KOPT-K1 (cell line): Measurements from ENCODE around the gene DIP2C.
A peak's percentile ranks its signal among the peaks of the same experiment; 100 is the strongest.
"Not testable (repeated sequence)": the region's sequence is repeated elsewhere in the genome, so short reads cannot be mapped to it uniquely, and the experiment has no call there.

ENCODE experiments used
- H3K27ac ChIP-seq: fragments of 200-600 bp; sonication (generic); 2 replicates; pipeline ENCODE4 v1.5.1; 2016; ENCODE audit warnings: antibody characterized with exemption, mild to moderate bottlenecking, low read depth, low read length; ENCODE audit not compliant: poor library complexity, severe bottlenecking
- H3K36me3 ChIP-seq: fragments of 200-600 bp; sonication (generic); 2 replicates; pipeline ENCODE4 v1.5.1; 2017; ENCODE audit warnings: antibody characterized with exemption, mild to moderate bottlenecking, low read length, moderate library complexity; ENCODE audit not compliant: insufficient read depth
- H3K9me3 ChIP-seq: fragments of 200-600 bp; sonication (generic); 2 replicates; pipeline ENCODE4 v1.5.1; 2017; ENCODE audit warnings: antibody characterized with exemption, low read length, mild to moderate bottlenecking; ENCODE audit not compliant: insufficient read depth, poor library complexity, severe bottlenecking

Gene DIP2C

DNA sequence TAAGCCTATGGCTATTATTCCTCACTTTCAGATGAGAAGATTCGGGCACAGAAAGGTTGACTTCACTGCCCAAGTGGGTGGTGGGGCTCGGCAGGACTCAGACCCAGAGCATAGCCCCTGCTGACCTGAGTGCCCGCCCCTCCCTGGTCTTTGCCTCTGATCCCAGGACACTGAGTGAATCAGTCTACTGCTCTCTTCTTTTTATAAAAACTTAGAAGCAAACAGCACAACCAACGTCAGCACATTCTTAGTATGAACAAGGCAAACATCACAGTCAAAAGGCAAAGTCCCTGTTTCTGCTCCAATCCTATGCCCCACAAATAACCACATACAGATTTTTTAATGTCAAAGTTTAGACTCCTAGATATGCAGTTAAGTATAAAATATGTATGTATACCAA, 316.5 kb downstream of the DIP2C start:
- peak overlapping the region; percentile 60 for H3K27ac ChIP-seq

GRCh38 chr10:372566-372965, 316.9 kb downstream of the DIP2C start:
- Histone ChIP-seq H3K27ac (peak overlapping the region; percentile 60), H3K9me3 (peaks cover 10% of the 10 kb centered on the region), H3K36me3 (no peaks in the 10 kb centered on the region)

More for the DNA sequence above, 316.5 kb downstream of the DIP2C start:
- H3K36me3 ChIP-seq = no peaks in the 10 kb centered on the region
- peaks cover 10% of the 10 kb centered on the region for H3K9me3 ChIP-seq

- Histone ChIP-seq H3K36me3 (no peaks in the 10 kb centered on the region), H3K9me3 (peaks cover 10% of the 10 kb centered on the region), H3K27ac (no peak overlapping the region)
Measured at GRCh38 chr10:371515-371914, 318.0 kb downstream of the DIP2C start.

DNA sequence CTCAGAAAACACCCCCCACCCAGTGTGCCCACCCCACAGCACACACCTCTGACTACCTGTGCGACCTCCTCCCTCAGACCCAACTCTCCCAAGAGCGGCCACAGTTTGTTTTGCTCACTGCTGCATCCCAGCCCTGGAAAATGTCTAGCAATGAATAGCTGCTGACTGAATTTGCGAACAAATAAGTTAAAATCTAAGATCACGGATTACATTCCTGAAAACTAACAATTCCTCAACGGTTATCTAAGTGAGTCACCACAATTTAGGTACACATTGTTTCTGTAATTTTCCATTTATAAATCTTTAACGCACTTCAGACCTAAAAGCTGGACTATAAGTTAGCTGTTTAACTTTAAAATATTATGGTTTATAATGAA, 319.0 kb downstream of the DIP2C start:
- H3K27ac ChIP-seq = no peak overlapping the region
- H3K36me3 ChIP-seq = no peaks in the 10 kb centered on the region
- H3K9me3 ChIP-seq = peaks cover 8% of the 10 kb centered on the region

DNA sequence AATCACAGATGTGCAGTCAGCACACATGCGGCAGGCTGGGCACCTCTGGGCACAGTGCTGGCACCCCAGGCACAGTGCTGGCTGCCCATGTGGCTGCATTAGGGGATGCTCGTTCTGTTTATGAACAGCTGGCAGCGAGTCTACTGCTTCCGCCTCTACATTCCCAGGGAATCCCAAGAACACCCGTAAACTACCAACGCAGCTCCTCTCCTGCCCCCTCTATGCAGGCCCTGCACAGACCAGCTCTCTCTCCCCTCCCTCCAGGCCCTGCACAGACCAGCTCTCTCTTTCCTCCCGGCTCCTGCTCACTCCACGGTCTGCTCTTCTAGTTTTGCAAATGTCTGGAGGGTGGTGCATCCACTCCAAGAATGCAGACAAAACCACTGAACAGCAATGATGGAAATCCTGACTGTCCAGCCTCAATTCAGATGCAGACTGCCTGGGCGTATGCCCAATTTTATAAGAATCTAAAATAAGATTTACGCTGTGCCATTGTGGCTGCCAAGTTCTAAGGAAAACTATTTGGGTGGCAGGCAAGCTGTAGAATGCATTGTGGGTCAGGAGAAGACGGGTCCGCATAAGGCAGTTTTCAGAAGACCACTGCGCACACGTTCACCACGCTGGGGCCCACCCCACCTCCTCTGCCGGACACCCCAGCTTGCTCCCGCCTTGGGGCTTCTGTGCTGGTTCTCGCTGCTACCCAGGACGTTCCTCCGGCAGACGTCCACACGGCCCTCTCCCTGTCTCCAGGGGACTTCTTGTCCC, 319.6 kb downstream of the DIP2C start:
- Histone ChIP-seq H3K9me3 (peaks cover 3% of the 10 kb centered on the region), H3K36me3 (no peaks in the 10 kb centered on the region), H3K27ac (no peak overlapping the region)

DNA sequence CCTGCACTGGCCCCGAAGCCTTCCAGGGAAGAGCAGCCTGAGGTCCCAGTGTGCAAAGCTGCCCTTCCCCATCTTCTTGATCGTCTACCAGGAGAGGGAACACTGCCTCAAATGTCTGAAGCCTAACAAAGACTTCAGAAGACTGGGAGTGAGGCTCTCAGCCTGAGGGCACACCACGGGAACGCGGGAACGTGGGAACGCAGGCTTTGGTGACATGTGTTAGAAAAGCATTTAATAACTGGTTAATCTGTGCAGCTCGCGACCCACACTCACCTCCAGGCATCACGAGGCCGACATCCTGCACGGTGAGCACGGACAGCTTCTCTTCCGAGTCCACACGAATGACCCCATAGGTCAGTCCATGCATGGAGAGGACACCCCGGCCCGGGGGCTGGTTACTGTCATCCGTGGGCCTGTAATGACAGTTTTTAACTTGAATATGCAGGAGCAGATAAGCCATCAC, 320.2 kb downstream of the DIP2C start:
- no peaks in the 10 kb centered on the region for H3K36me3 ChIP-seq
- H3K27ac ChIP-seq = peak overlapping the region; percentile 61
- no peaks in the 10 kb centered on the region for H3K9me3 ChIP-seq

- no peaks in the 10 kb centered on the region for H3K36me3 ChIP-seq
- peak overlapping the region; percentile 61 for H3K27ac ChIP-seq
- H3K9me3 ChIP-seq = no peaks in the 10 kb centered on the region
Measured at GRCh38 chr10:368579-369220, 320.8 kb downstream of the DIP2C start.

- not testable (repeated sequence) for H3K36me3 ChIP-seq, H3K9me3 ChIP-seq
- peak overlapping the region; percentile 61 for H3K27ac ChIP-seq
Measured at GRCh38 chr10:368107-368506, 321.4 kb downstream of the DIP2C start.

DNA sequence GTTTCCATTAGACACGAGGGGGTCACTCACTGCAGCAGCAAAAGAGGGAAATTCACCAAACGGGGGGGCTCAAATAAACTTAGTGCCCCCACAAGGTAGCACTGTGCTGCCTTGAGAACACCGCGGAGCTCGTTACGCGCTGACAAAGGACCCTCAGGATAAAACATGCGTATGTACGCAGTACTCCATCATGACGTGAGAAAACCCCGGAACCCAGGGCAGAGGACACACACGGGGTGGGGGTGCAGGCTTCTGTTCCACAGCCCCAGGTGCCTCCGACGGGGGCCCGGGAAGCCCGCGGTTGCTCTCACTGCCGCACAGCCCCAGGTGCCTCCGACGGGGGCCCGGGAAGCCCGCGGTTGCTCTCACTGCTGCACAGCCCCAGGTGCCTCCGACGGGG, 321.8 kb downstream of the DIP2C start:
- Histone ChIP-seq H3K9me3 (no peaks in the 10 kb centered on the region), H3K36me3 (no peaks in the 10 kb centered on the region), H3K27ac (peak overlapping the region; percentile 69)

DNA sequence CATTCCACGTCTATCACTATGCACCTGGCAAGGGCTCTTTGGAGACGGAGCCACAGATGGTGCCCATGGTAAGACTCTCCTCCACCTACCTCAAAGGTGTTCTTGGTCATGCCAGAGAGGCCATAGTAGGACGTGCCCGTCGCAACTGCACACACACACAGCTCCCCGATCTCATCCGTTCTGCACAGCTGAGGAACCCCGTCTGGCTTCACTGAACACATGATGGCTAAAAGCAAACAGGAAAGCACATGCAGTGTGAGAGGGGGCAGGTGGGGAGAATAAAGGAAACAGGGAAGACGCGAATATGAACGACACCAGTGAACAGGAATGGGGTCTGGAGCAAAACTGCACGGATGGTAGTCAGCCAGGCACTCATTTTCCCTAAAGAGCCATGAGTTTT, 323.3 kb downstream of the DIP2C start:
- Histone ChIP-seq H3K36me3 (no peaks in the 10 kb centered on the region), H3K27ac (no peak overlapping the region), H3K9me3 (no peaks in the 10 kb centered on the region)

GRCh38 chr10:364267-364775, 325.1 kb downstream of the DIP2C start:
- no peaks in the 10 kb centered on the region for H3K36me3 ChIP-seq
- no peak overlapping the region for H3K27ac ChIP-seq
- no peaks in the 10 kb centered on the region for H3K9me3 ChIP-seq

DNA sequence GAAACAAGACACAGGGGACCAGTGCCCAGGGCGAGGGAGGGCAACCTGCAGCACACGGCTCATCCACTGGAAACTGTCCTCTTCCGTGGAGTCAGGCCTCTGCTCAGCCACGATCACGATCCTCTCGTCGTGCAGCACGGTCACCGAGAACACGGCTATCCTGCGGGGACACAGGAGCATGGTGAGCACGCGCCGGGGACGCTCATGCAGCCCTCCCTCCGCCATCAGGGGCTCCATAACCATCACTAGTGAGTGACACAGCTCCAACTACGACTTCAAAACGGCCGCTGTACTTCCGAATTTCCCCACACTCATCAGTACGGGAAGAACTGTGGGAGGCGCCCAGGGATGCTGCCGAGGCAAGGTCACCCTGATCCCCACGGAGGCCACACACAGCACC, 326.3 kb downstream of the DIP2C start:
- Histone ChIP-seq H3K27ac (no peak overlapping the region), H3K9me3 (no peaks in the 10 kb centered on the region), H3K36me3 (no peaks in the 10 kb centered on the region)

DNA sequence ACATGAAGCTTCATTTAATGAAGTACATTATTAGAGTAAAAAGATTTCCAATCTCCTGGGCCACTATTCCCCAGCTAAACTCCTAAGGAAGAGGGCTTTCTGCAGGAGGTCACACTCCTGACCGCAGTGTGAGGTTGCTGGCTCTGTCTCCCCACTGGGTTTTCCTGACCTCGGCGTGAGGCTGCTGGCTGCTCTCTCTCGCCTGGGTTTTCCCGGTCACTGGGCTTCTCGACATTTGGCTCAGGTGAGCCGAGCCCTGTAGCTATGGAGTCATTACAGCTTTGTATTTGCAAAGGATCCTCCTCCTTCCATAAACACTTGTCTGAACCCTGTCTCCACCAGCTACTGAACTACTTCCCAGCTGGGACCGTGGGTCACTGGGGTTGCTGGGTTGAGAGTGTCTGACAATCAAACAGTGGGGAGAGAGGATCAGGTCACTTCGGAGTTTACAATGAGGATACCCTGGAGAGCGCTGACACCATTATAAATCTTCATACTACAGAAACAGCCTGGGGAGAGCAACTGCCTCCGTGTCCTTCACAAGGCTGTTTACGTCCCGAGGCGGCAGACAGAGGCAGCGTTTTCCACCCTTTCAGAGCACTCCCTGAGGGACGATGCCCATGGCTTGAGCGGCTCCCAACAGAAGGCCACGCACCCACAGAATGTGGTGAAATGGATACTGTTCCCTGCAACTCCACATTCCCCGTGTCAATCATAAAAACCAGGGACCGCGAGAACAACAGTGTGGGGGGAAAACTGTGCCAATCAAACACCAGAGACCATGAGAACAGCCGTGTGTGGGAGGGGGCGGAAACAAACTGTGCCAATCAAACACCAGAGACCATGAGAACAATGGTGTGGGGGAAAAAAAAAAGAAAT, 328.0 kb downstream of the DIP2C start:
- no peaks in the 10 kb centered on the region for H3K9me3 ChIP-seq
- H3K36me3 ChIP-seq = no peaks in the 10 kb centered on the region
- H3K27ac ChIP-seq = no peak overlapping the region

- Histone ChIP-seq H3K27ac (no peak overlapping the region), H3K36me3 (no peaks in the 10 kb centered on the region), H3K9me3 (no peaks in the 10 kb centered on the region)
Measured at GRCh38 chr10:360653-361052, 328.8 kb downstream of the DIP2C start.

DNA sequence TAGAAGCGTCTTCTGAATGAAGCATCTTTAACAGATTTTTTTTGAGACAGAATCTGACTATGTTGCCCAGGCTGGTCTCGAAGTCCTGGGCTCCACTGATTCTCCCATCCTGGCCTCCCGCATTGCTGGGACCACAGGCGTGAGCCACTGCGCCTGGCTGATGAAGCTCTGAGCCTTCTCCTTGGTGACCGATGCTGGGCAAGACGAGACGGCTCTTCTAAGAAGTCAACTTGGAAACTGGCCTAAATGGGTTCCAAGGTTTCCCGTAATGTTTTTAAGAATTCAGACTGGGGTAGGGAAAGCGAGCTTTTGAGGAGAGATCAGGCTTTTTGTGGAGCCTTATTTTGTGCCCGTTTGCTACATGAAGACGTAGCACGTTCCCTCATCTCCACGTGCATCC, 329.7 kb downstream of the DIP2C start:
- no peak overlapping the region for H3K27ac ChIP-seq
- no peaks in the 10 kb centered on the region for H3K9me3 ChIP-seq
- H3K36me3 ChIP-seq = no peaks in the 10 kb centered on the region
